GM03348 (cell line): ENCODE measurements around the gene ST8SIA4.
"Not testable (repeated sequence)": the region's sequence is repeated elsewhere in the genome, so short reads cannot be mapped to it uniquely, and the experiment has no call there.

ENCODE experiments used
- DNase-seq: peaks from one replicate; pipeline ENCODE4 v3.0.0; 2012; ENCODE audit warnings: low spot score

ST8SIA4 gene

DNA sequence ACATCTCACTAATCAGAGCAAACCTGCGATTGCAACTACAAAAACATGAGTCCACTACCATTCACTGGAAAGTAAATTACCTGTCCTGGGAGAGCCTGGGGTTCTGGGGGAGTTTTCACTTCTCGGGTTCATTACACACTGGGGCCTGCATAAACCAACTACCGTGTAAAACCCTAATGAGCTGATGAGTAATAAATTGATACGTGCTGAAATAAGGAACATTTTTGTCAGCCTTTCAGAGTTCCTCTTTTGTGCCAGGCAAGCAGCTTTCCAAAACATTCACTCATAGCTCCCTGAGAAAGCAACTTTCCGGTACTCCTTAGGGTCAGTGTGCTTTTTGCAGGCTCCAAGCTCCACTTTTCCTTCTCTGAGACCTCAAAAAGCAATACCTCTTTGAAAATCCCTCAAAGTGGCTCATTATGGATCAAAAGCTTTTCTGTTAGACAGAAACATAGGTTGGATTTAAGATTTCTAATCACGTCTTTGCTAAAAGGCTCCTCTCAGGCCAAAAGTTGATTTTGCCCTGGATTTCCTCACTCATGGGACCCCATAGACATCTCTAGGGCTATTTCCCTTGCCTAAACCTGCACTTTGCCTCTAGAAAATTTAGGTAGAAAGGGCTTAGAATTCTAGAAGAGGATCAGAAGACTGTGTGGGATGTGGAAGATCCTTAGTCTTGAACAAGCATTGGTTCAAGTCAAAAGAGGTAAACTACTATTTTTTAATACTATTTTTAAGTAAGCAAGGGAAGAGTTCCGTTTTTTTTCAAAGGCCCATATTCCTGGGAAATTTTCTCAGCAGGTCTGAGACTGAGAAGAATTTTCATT lies 74.8 kb downstream of the ST8SIA4 start:
- DNase-seq, result no peak

DNA sequence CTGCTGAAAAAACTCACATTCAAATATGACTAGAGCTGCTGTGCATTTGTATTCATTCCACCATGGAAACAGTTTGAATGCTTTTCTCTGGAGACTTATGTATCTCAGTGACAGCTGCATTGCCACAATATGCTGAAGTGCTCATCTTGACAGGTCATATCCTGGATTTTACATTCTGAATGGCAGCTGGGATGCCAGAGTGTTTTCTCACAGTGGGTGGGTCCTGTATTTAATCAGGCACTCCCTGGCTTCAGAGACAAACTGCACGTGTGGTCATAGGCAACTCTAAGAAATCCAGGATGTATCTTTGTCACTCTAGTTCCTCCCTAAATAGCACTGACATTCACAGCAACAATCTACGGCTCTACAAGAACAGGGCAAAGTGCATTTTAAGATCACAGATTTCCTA lies 75.6 kb downstream of the ST8SIA4 start:
- no peak for DNase-seq

DNA sequence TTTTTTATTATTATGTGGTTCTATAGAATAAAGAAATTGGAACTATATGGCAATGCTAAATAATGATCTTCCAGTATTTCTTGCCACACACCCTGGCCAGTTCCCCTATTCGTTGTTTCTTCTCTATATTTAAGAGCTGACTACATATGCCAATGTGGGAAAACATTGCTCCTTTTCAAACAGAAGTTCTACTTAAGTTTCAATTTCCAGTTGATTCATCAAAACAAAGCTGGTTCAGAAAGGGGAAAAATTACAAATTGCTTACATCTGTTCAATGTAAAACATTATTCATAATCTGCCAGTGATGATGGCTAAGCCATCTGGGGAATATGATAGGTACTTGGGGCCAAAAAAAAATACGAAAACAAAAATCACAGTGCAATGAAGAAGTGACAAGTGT lies 76.9 kb downstream of the ST8SIA4 start:
- no peak for DNase-seq

DNA sequence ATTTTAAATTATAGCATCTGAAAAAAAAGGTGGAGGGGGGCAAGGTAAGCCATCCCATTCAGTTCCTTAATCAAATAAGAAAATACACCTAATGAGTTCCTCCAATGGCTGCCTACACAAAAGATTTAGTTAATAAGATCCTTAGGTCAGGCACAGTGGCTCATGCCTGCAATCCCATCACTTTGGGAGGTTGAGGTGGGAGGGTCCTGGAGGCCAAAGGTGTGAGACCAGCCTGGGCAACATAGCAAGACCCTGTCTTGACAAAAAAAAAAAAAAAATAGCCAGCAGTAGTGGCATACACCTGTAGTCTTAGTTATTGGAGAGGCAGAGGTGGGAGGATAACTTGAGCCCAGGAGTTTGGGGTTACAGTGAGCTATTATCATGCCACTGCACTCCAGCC lies 78.4 kb downstream of the ST8SIA4 start:
- no peak for DNase-seq

DNA sequence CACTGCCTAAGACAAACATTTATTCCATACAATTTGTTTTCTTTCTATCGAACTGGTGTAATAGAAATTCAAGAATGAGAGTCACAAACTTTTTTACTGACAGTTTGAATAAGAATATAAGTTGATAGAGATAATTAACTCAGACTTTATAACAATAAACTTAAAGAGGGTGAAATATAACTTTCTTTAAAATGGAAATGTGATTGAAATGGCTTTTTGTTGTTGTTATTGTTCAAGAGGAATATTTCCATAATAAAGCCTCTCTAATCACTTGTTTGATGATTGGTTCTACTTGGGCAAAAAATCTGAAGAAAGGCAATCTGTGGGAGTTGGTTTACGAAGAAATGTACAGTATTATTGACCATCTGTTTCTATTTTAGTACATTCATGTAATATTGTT lies 79.3 kb downstream of the ST8SIA4 start:
- no peak for DNase-seq

DNA sequence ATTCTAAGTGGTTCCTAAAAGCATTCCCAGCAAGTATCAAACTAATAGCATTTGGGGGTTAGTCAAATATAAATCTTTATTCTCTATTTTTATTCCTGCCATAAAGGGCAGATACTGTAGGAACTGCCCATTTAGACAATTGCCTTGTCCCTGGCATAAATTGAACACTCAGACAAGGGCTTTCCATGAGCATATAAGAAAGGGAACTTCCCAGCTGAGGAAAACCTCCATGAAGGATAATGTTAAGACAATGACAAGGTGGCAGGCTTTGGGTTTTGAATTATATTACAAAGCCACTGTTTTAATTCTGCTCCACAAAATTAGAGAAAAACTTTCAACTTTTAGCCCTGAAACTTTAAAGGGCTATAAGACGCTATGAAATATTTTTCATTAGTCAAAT lies 81.3 kb downstream of the ST8SIA4 start:
- DNase-seq, result no peak

DNA sequence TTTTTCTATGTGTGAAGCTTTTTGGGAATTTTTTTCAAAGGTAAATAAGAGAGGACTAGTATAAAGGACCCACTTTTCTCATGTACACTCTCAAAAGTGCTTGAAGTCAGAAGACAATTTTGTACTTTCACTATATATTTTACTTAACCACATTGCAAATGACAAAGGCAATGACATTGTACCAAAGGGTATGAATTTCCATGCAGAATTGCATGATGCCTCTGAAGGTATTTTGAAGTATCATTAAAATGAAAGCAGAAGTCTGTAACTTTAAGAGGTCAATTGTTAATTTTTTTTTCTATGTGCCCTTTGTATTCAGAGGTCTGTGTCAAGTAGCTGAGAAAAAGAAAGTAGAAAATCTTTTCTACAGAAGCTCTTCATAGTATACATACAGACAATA lies 84.7 kb downstream of the ST8SIA4 start:
- no peak for DNase-seq

DNA sequence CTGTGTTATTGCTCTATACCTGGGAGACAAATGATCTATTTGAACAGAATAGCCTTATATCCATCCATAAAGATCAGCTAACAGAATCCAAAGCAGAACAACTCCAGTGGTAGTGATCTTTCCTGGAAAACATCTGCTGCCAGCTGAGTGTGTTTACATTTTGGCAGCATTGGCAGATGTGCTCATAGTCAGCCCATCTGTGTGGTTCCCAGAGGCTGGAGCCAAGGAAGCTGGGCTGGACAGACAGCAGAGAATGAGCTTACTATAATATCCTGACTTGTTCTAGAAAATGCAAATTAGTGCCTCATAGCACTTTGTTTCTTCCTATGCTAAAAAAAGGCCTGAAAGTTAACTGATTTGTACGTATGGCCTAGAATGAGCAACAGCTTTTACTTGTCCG lies 99.7 kb downstream of the ST8SIA4 start:
- DNase-seq, result no peak

DNA sequence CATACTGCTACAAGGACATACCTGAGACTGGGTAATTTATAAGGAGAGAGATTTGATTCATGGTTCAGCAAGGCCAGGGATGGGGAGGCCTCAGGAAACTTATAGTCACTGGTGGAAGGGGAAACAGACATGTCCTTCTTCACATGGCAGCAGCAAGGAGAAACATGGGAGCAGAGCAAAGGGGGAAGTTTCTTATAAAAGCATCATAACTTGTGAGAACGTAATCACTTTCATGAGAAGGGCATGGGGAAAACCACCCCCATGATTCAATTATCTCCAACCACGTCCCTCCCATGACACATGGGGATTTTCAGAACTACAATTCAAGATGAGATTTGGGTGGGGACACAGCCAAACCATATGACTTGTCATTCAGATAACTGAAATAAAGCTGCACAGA lies 100.9 kb downstream of the ST8SIA4 start:
- no peak for DNase-seq

DNA sequence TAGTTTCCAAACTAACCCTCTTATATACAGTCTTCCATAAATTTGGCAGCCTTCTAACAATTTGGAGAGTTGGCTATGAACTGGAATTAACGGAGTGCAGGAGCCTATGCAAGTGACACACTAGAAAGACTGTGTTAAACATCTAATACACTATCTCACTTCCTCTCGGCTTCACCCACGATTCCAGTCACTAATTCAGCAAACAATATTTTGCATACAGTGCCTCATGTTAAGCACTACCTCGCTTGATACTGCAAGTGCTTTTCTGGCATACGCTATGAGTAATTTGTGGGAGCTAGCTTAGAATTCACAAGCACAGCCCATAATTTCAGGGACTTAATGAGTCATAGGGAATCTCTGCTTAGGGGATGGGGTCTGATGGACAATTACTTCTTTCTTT lies 102.5 kb downstream of the ST8SIA4 start:
- no peak for DNase-seq

DNA sequence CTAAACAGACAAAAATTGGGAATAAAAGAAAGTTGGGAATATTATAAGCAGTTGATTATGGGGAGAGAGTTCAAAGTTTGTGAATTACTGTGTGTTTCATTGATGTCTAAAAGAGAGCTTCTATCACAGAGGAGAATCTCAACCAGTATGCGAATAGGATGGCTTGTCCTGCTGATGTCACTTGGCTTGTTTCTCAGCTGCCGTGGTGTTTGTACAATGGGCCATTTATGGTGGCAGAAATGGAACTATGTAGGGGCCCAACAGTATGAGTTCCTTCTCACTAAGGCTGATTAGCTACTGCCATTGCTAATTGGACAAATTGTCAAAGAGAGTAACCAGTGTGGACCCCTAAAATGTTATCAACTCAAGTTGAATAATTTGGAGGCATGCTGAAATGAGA lies 103.9 kb downstream of the ST8SIA4 start:
- DNase-seq, result no peak

DNA sequence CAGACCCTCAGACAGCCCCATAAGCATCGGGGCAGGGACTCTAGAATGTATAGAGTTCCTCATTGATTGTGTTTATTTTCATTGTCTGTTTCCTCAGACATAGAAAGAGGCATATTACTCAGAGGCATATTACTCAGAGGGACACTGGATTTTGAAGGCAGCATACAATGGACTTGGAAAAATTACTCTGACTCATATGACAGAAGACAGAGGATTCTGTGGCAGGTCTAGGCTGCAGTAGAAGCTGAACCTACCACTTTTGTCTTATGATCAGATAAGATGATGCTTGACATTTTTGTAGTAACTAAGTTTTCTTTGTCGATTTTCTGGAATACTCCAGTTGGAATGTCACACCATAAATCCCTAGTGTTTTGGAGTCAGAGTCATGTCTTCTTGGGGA lies 105.2 kb downstream of the ST8SIA4 start:
- no peak for DNase-seq

DNA sequence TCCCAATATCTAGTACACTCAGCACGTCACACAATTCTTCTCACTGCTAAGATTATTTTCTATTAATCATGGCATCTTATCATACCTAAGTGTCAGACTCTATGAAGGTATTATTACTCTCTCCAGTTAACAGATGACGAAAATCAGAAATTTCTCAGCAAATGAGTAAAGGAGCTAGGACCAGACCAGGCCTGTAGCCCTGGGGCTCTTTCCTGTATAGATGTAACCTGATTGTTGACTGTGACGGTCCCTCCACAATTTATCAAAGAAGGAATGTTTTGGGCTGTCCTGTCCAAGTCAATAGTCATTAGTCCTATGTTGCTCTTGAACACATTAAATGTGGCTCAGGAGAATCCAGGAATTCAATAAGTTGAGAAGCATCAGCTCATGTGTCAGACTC lies 106.2 kb downstream of the ST8SIA4 start:
- DNase-seq, result no peak

DNA sequence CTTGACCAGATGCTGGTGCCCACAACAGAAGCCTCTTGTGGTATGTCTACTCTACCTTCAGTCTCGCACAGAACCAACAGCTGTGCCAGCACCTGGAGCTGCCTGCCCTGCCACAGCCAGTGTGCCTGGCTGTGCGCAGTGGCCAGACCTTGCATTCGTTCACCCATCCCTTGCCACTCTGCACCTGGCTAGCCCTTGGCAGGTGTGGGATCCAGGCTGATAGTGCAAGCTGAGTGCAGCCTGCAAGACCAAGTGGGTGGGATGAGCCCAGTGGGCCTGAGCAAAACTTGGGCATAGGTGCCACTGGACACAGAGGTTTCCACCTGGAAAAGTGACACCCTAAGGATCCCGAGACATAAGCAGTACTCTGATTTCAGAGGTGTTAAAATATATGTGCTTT lies 108.2 kb downstream of the ST8SIA4 start:
- no peak for DNase-seq

DNA sequence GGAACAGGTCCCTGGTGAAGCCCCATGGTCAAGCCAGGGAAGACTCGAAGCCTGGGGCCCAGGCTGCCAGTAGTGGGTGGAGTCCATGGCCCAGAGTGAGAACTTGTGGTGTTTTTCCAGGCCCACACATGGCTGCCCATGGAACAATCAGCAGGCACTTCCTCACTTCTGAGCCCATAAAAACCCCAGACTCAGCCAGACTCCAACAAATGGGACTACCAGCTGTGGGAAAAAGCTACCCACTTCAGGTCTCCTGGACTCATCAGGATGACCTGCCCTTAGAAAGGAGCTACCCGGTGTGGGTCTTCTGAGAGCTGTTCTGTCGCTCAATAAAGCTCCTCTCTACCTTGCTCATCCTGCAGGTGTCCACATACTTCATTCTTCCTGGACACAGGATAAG lies 108.9 kb downstream of the ST8SIA4 start:
- no peak for DNase-seq

DNA sequence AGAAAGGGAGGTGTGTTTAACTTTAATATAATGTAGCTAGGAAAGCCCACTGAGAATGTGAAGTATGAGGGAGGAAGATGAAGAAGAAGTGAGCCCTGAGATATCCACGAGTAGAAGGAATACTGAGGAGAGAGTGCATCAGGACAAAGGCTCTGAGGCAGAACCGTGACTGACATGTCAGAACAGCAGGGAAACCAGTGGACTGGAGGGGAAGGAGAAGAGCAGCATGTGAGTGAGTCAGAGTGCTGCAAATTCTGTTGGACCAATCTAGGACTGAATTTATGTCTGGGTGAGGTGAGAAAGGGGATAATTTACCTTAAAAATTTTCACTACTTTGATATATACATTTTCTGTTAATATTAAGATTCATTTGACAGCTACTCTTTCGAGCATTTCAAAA lies 110.3 kb downstream of the ST8SIA4 start:
- no peak for DNase-seq

DNA sequence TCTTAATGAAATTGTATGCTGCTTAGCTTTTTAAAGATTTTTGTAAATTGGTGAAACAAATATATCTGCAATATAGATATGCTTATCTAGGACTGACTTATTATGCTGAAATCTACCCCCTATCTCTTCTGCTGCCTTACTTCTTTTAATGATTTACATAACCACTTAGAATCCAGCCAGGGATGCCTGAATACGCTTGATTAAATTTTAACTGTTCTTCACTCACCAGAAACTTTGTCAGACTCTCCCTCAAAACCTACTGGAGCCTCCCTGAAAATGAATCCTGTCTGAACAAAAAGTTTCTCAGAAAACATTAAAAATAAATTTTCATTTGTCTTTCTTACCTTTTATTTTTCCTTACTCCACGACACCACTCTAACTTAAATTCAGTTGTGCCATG lies 111.7 kb downstream of the ST8SIA4 start:
- no peak for DNase-seq

DNA sequence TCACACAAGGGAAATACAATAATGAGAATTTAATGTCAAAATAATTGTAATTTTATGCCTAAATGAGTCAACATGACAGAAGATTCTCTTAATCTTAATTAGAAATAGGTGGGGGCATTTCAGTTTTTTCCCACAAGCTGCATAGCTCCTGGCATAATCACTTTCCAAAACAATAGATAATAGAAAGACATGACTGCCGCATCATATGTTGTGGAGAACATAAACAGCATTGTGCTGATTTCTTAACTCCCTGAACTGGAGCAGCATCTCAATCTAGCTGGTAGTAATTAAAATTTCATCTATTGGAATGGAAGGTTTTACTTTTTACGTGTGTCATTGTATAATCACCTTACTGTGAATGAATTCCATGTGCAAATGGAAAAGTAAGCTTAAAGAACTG lies 112.1 kb downstream of the ST8SIA4 start:
- DNase-seq, result no peak

DNA sequence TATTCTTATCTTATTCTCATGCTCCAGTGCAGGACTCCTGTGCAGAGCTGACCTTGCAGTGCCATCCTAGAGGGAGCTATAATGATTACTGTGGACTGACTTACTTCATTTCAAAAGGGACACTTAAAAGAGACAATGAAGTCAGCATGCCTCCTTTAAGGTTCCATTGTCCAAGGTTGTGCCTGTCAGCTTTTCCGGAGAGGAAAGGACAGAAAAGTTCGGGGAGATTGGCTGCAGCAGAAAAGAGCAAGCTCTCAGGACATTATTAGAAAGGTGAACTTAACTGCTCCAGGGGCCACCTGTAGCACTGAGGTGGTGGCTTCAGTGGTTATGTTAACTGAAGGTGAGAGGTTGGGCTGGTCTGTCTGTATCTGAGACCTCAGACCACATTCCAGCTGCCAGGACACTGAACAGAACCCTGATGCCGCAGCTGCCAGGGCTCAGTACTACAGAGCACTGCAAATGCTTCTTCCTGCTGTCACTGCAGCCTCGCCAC lies 112.9 kb downstream of the ST8SIA4 start:
- no peak for DNase-seq

DNA sequence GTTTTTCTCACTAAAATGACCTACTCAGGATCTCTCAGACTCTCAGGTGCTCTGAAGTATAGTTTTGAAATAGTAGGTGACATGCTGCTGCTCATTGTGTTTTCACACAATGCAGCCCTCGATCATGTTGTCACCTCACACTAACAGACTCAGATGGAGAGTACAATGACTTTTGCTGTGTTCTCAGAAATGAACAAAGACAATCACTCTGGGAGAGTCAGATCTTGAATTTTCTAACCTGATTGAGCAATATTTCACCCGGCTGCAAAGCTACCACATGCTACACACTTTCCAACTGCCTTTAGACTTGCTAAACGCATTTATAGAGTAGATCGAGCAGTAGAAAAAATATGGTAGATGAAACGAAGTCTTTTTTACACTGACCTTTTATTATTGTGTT lies 113.4 kb downstream of the ST8SIA4 start:
- DNase-seq, result no peak

DNA sequence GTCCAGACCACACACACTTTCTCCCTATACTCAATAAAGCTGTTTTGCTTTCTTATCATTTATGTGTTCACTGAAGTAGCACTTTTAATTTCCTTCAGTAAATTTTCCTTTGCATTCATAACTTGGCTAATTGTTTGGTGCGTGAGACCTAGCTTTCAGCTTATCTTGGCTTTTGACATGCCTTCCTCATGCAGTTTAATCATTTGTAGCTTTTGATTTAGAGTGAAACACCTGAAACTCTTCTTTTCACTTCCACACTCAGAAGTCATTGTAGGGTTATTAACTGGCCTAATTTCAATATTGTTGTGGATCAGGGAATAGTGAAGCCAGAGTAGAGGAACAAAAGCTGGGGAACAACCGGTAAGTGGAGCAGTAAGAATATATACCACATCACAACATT lies 114.7 kb downstream of the ST8SIA4 start:
- DNase-seq, result no peak

DNA sequence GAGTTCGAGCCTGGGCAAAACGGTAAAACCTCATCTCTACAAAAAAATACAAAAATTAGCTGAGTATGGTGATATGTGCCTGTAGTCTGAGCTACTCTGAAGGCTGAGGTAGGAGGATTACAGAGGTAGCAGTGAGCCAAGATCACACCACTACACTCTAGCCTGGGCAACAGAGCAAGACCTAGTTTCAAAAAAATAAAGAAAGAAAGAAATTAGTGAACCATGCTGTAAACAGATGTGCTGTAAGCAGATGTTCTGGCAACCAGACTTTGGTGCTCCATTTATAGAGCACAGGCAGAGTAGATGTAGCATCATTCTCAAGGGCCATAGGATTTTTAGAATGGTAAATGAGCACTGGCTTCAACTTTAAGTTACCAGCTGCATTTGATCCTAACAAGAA lies 115.4 kb downstream of the ST8SIA4 start:
- no peak for DNase-seq

DNA sequence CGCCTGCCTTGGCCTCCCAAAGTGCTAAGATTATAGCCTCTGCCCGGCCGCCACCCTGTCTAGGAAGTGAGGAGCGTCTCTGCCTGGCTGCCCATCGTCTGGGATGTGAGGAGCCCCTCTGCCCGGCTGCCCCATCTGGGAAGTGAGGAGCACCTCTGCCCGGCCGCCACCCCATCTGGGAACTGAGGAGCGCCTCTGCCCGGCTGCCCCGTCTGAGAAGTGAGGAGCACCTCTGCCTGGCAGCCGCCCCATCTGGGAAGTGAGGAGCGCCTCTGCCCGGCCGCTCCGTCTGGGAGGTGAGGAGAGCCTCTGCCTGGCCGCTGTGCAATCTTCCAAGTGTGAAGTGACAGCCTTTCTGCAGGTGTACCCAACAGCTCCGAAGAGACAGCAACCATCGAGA lies 117.5 kb downstream of the ST8SIA4 start:
- not testable (repeated sequence) for DNase-seq

DNA sequence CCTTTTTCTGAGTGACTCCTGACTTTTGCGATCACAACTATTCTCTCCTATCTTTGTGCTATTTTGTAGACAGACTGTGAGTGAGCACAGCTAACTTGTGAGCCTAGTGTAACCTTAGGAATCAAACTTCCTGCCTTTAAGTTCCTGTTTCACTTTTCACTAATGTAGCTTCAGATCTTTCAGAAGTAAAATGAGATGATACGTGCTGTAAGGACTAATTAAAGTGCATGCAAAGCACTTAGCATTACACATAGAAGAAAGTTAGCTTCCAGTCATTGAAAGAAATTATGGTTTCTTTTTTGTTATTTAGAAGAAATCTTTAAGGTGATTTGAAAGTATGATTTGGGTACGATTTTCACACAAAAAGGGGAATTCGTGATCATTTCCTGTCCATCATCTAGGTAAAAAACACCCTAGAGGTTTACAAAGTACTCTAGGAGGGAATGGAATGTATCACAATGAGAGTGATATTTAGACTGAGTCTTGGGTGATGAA lies 122.7 kb downstream of the ST8SIA4 start:
- no peak for DNase-seq
